Omental fat pad (tissue), 4 donors: Measurements from ENCODE around the gene OAS3. TPM values are rescaled to one million over a fixed set of nuclear protein-coding genes. Genes with fewer than 3 reads are reported as not detected.
A peak's percentile ranks its signal among the peaks of the same experiment; 100 is the strongest.

Source experiments
- ATAC-seq: fragments of 150-250 bp; one replicate; pipeline ENCODE4 v1.9.1; 2016; ENCODE audit warnings: mild to moderate bottlenecking, moderate library complexity; ENCODE audit not compliant: low FRiP score
- DNase-seq: peaks from one replicate; pipeline ENCODE4 v3.0.0-alpha.2; 2019; ENCODE audit warnings: low spot score
- CTCF ChIP-seq, 3 donors: fragments of 450-650 bp; IDR thresholded peaks; one replicate each; pipeline ENCODE4 v1.5.1; 2016 to 2017; ENCODE audit warnings: antibody characterized with exemption in 3 of 3, mild to moderate bottlenecking in 3 of 3, moderate library complexity in 2 of 3
- total RNA-seq, 4 donors: library from RNA; depleted of rRNA; stranded (reverse); fragments of >200 nt; gene quantifications; one replicate each; pipeline ENCODE4 v1.1.0, GENCODE V29; 2016

The OAS3 gene
- total RNA-seq, 4 donors from 2014 or later, result 5.8 to 46.3 (median 17.7) TPM

DNA sequence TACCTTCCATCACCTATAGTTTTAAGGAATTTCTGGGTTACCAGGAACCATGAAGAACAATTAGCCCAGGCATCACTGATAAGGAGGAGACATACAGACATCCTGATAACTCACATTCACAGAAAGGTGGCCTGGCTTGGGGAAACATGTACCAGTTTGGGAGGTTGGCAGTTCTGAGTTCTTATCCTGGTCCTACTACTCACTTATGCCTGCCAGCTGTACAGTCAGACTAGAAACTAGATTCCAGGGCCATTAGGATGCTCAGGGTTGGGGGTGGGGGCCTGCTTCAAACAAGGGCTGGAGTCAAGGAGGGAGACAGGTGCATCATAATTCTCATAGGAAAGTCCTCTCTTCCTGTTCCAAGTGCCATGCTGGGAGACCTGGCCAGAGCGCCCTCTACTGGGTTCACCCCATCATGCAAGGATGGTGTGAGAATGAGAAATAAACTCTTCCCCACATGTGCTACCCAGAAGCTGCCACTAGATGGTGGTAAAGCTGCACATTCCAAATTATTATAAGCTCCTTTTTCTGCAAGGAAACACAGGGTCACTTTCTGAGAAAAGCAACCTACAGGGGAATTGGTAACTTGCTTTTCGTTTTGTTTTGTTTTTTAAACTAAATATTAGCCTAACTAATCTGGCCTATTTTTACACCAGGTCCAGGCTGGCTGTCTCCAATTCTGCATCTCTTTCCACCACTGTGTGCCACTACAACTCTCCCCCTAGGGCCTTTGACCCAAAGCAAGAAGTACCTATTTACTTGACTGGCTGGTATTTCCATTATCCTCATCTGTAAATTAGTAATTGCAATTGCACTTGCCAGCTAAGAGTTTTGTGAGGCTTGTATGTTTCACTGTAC lies 54.5 kb downstream of the OAS3 start:
- DNase-seq (no peak), ATAC-seq (no peak)
- TF ChIP-seq CTCF (IDR thresholded peaks at IDR 0.05), result peak in 1 of 3 donors; percentile 49

- DNase-seq (no peak), ATAC-seq (no peak)
- no peak for TF ChIP-seq CTCF (IDR thresholded peaks at IDR 0.05)
Measured at GRCh38 chr12:112995008-112995407, 56.7 kb downstream of the OAS3 start.

- ATAC-seq, result no peak
- no peak for DNase-seq
- TF ChIP-seq CTCF (IDR thresholded peaks at IDR 0.05), result no peak
Measured at GRCh38 chr12:112996501-112996900, 58.2 kb downstream of the OAS3 start.

GRCh38 chr12:112997506-112997905 lies 59.2 kb downstream of the OAS3 start:
- DNase-seq (no peak), ATAC-seq (no peak)
- no peak for TF ChIP-seq CTCF (IDR thresholded peaks at IDR 0.05)

DNA sequence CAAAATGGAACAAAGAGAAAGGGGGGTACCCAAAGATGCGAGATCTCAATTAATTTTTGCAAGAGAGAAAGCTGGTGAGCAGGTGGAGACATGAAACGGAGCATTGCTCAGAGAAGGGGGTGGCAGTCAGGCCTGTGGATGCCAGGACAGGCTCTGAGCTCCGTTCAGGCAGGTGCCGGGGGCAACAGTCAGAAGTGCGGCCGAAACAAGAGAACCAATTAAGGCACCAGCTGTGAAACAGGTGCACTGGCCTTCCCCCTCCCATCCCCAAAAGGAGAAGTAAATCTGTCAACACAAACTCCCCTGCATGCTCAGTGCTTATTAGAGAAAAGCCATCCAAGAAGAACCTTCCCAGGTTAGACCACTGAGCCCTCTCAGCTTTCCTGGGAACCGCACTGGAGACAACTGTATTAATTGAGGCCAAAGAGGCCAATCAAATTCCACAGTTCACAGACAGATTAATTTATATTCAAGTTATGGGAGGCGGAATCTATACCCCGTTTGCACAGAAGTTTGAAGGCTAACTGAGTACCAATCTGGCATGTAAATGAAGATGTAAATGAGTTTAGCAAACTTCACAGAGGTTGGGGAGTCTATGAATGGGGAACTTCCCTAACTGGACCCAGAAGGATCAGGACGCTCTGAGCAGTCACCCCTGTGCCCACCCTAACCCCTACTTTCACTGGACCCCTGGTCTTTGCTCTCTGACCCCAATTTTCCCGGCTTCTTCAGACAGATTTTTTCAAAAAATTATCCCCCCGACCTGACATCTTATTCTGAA lies 60.9 kb downstream of the OAS3 start:
- no peak for TF ChIP-seq CTCF (IDR thresholded peaks at IDR 0.05)
- ATAC-seq (no peak), DNase-seq (no peak)

DNA sequence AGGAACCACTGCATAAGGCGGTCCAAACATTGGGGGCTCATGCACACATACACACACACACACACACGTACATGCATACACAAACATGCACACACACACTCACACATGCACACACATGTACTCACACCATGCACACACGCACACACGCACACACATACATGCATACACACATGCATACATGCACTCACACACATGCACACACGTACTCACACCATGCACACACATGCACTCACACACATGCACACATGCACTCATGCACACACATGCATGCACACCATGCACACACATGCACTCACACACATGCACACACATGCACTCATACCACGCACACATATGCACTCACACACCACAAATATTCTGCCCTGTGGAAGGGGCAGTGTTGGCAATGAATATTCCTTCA lies 62.2 kb downstream of the OAS3 start:
- no peak for ATAC-seq
- no peak for TF ChIP-seq CTCF (IDR thresholded peaks at IDR 0.05)

More for the DNA sequence above, 62.2 kb downstream of the OAS3 start:
- no peak for DNase-seq
